Activated gamma-delta T cell treated with Interleukin-2 at 50 U/mL for 16 hours (primary cell): ENCODE data around the gene UNC93A.
"Not testable (repeated sequence)": the region's sequence is repeated elsewhere in the genome, so short reads cannot be mapped to it uniquely, and the experiment has no call there.

Source experiments
- DNase-seq: peaks from one replicate; pipeline ENCODE4 v3.0.0-alpha.2; 2020

UNC93A gene

GRCh38 chr6:167290786-167291622, at the start of gene UNC93A:
Gene UNC93A, plus strand, starts transcription at chr6:167291315. Its CDS starts 175 bp downstream, at chr6:167291490.
- no peak for DNase-seq

GRCh38 chr6:167241321-167242134, 49.6 kb upstream of the UNC93A start:
- DNase-seq, result not testable (repeated sequence)

- not testable (repeated sequence) for DNase-seq
Observed at GRCh38 chr6:167242135-167242506, 49.0 kb upstream of the UNC93A start.

- not testable (repeated sequence) for DNase-seq
Observed at GRCh38 chr6:167242511-167243051, 48.5 kb upstream of the UNC93A start.

GRCh38 chr6:167244064-167244960, 46.8 kb upstream of the UNC93A start:
- no peak for DNase-seq

- DNase-seq, result no peak
Observed at GRCh38 chr6:167244991-167245390, 46.1 kb upstream of the UNC93A start.

GRCh38 chr6:167245591-167245990, 45.5 kb upstream of the UNC93A start:
- no peak for DNase-seq

- DNase-seq, result no peak
Observed at GRCh38 chr6:167247814-167248595, 43.1 kb upstream of the UNC93A start.

GRCh38 chr6:167248878-167249455, 42.1 kb upstream of the UNC93A start:
- DNase-seq, result not testable (repeated sequence)

GRCh38 chr6:167252271-167252670, 38.8 kb upstream of the UNC93A start:
- DNase-seq, result no peak

GRCh38 chr6:167255918-167256553, 35.1 kb upstream of the UNC93A start:
- no peak for DNase-seq

- no peak for DNase-seq
Observed at GRCh38 chr6:167258646-167259045, 32.5 kb upstream of the UNC93A start.

GRCh38 chr6:167266057-167266829, 24.9 kb upstream of the UNC93A start:
- DNase-seq, result not testable (repeated sequence)

- DNase-seq, result no peak
Observed at GRCh38 chr6:167266830-167267555, 24.1 kb upstream of the UNC93A start.

GRCh38 chr6:167267556-167267898, 23.6 kb upstream of the UNC93A start:
- DNase-seq, result not testable (repeated sequence)

GRCh38 chr6:167267921-167268401, 23.2 kb upstream of the UNC93A start:
- no peak for DNase-seq

- DNase-seq, result no peak
Observed at GRCh38 chr6:167268683-167269280, 22.3 kb upstream of the UNC93A start.

GRCh38 chr6:167270499-167271311, 20.4 kb upstream of the UNC93A start:
- no peak for DNase-seq
